ENCODE data around the gene RNF144A.

DNA sequence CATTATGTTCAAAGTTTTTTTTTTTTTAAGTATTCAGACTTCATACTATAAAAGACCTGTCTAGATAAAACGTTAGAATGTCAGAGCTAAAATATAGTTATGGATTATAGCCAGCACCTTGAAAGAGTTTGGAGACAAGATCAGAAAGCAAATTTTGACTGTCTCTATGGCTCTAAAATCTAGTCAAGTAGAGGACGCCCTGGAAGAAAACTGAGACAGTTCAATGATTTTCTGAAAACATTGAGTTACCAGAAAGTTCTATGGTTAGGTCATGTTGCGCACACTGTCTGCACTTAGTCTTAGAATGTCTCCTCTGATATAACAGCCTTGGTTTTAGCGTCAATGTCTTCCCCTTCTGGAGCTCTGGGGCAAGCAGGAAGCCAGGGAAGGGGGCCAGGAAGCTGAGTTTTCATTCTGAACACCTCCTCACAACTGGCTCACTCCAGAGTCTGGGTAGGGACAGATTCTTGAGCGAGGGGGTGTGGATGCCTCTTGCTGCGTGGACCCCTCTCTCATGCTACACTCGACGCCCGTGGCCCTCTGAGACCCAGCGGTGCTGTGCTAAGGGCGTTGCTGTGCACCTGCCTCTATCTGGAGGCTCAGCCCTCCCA, 99.5 kb downstream of the RNF144A start:
- no peak for TF ChIP-seq POLR2A (IDR thresholded peaks at IDR 0.05)
- TF ChIP-seq, protein P1, sequence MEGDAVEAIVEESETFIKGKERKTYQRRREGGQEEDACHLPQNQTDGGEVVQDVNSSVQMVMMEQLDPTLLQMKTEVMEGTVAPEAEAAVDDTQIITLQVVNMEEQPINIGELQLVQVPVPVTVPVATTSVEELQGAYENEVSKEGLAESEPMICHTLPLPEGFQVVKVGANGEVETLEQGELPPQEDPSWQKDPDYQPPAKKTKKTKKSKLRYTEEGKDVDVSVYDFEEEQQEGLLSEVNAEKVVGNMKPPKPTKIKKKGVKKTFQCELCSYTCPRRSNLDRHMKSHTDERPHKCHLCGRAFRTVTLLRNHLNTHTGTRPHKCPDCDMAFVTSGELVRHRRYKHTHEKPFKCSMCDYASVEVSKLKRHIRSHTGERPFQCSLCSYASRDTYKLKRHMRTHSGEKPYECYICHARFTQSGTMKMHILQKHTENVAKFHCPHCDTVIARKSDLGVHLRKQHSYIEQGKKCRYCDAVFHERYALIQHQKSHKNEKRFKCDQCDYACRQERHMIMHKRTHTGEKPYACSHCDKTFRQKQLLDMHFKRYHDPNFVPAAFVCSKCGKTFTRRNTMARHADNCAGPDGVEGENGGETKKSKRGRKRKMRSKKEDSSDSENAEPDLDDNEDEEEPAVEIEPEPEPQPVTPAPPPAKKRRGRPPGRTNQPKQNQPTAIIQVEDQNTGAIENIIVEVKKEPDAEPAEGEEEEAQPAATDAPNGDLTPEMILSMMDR (IDR thresholded peaks at IDR 0.05): no peak
